MM.1S (cell line): Measurements from ENCODE around the gene KLK1.

ENCODE experiments used
- EZH2 ChIP-seq: fragments of 300-600 bp; sonication (generic); optimal IDR thresholded peaks from 2 replicates; pipeline ENCODE3; 2017; ENCODE audit warnings: low read depth, mild to moderate bottlenecking, antibody characterized with exemption, low read length, mixed read lengths
- EZH2phosphoT487 ChIP-seq: fragments of 300-600 bp; sonication (generic); IDR thresholded peaks from 2 replicates; pipeline ENCODE4 v1.6.1; 2018; ENCODE audit warnings: antibody characterized with exemption, low read length
- TF ChIP-seq, protein P1 (sequence below): fragments of 300-600 bp; sonication (generic); IDR thresholded peaks from 2 replicates; pipeline ENCODE4 v1.5.1; 2016; ENCODE audit warnings: antibody characterized with exemption, low read length, mixed read lengths

DNA sequence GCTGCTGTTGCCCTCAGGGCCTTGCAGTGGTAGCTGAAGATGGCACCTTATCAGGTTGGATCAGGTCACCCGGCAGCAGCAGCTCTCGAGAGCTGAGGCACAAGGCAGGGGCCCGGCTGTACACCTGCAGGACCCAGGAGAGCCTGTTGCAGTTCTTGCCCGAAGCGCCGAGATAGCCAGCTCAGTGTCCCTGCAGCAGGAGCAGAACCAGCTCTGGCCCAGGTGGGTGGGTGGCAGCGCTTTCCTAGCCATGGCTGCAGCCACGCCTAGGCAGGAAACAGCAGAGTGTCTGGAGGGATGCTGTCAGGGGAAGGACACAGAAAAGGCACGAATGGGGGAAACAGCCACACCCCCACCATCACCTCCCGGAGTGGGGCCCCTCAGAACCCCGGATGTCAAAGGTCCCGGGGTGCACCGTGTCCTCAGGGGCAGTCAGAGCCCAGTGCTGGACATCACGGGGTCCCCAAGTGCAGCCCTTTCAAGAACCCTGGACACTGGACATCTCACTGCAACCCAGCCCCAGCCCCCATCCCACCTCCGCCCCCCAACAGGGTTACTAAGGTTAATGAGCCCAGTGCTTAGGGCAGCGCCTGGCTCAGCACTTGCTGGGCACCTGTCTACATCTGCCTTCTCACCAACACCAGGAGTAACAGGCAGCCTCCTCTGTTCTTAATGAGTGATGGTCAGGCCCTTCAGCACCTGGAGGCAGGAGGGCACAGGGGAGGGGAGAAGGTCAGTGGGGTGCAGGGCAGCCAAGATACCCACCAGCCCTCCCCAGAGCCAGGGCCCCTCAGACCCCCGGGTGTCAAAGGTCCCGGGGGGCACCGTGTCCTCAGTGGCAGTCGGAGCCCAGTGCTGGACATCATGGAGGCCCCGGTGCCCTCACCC lies 24.7 kb downstream of the KLK1 start:
- TF ChIP-seq, protein P1, sequence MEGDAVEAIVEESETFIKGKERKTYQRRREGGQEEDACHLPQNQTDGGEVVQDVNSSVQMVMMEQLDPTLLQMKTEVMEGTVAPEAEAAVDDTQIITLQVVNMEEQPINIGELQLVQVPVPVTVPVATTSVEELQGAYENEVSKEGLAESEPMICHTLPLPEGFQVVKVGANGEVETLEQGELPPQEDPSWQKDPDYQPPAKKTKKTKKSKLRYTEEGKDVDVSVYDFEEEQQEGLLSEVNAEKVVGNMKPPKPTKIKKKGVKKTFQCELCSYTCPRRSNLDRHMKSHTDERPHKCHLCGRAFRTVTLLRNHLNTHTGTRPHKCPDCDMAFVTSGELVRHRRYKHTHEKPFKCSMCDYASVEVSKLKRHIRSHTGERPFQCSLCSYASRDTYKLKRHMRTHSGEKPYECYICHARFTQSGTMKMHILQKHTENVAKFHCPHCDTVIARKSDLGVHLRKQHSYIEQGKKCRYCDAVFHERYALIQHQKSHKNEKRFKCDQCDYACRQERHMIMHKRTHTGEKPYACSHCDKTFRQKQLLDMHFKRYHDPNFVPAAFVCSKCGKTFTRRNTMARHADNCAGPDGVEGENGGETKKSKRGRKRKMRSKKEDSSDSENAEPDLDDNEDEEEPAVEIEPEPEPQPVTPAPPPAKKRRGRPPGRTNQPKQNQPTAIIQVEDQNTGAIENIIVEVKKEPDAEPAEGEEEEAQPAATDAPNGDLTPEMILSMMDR = no peak
- no peak for TF ChIP-seq EZH2phosphoT487
- TF ChIP-seq EZH2 = no peak
